Right renal cortex interstitium (tissue), 3 donors: ENCODE data around the gene HPCAL1. TPM values are rescaled to one million over a fixed set of nuclear protein-coding genes. Genes with fewer than 3 reads are reported as not detected.

Experiments
- DNase-seq, 3 donors: peaks; one replicate each; pipeline ENCODE4 v3.0.0-alpha.2; 2013; ENCODE audit warnings: low read depth in 3 of 3, low spot score in 2 of 3
- polyA plus RNA-seq, 3 donors: library from polyadenylated mRNA; unstranded; fragments of 120-200 nt; gene quantifications; one replicate each; pipeline ENCODE4 v1.2.1, GENCODE V29; 2013; ENCODE audit not compliant: insufficient read length in 3 of 3

Gene HPCAL1
- polyA plus RNA-seq, 3 donors: 21.5 to 29.6 (median 22.8) TPM

- DNase-seq: no peak
Observed at GRCh38 chr2:10415048-10415447, 112.3 kb downstream of the HPCAL1 start.

GRCh38 chr2:10415640-10416039 lies 112.9 kb downstream of the HPCAL1 start:
- no peak for DNase-seq

- no peak for DNase-seq
Observed at GRCh38 chr2:10417551-10418335, 115.0 kb downstream of the HPCAL1 start.

GRCh38 chr2:10419553-10420257 lies 117.0 kb downstream of the HPCAL1 start:
- no peak for DNase-seq

GRCh38 chr2:10422251-10422650 lies 119.5 kb downstream of the HPCAL1 start:
- DNase-seq: no peak

GRCh38 chr2:10422732-10423399 lies 120.2 kb downstream of the HPCAL1 start:
- no peak for DNase-seq

- no peak for DNase-seq
Observed at GRCh38 chr2:10423400-10423774, 120.7 kb downstream of the HPCAL1 start.

- DNase-seq: no peak
Observed at GRCh38 chr2:10424051-10424450, 121.3 kb downstream of the HPCAL1 start.

- no peak for DNase-seq
Observed at GRCh38 chr2:10424916-10425505, 122.3 kb downstream of the HPCAL1 start.

GRCh38 chr2:10425699-10426098 lies 123.0 kb downstream of the HPCAL1 start:
- DNase-seq: no peak

GRCh38 chr2:10426726-10427617 lies 124.3 kb downstream of the HPCAL1 start:
- no peak for DNase-seq

- DNase-seq: no peak
Observed at GRCh38 chr2:10427618-10427949, 124.9 kb downstream of the HPCAL1 start.

GRCh38 chr2:10428355-10428754 lies 125.7 kb downstream of the HPCAL1 start:
- no peak for DNase-seq

GRCh38 chr2:10428924-10429323 lies 126.2 kb downstream of the HPCAL1 start:
- no peak for DNase-seq

GRCh38 chr2:10430886-10431622 lies 128.3 kb downstream of the HPCAL1 start:
- no peak for DNase-seq

- DNase-seq: no peak
Observed at GRCh38 chr2:10431797-10432196, 129.1 kb downstream of the HPCAL1 start.

GRCh38 chr2:10432311-10433181 lies 129.8 kb downstream of the HPCAL1 start:
- no peak for DNase-seq

GRCh38 chr2:10433264-10433946 lies 130.7 kb downstream of the HPCAL1 start:
- DNase-seq: no peak
